ENCODE measurements around the gene CACNA2D2. TPM values are rescaled to one million over a fixed set of nuclear protein-coding genes. Genes with fewer than 3 reads are reported as not detected.

CACNA2D2 gene
- total RNA-seq, 2 donors from 2014 or later = 1.3 TPM

- DNase-seq = no peak
- ATAC-seq = no peak
- Histone ChIP-seq H3K27ac (no peak overlapping the region), H3K4me1 (no peaks in the 10 kb centered on the region), H3K27me3 (no peaks in the 10 kb centered on the region), H3K4me3 (no peak overlapping the region), H3K9me3 (no peaks in the 10 kb centered on the region), H3K36me3 (replicated peaks in 1 of 2; ENCODE audit: insufficient read depth in 1 of 2, low read depth in 2 of 2) (no peaks in the 10 kb centered on the region)
- no peak for TF ChIP-seq CTCF (IDR thresholded peaks at IDR 0.05)
- WGBS, 2 donors = 59 to 92% methylated on average over 2 to 5 of the region's 5 CpGs
- intact Hi-C loops (cut with DNase I) = no loop called here
Observed at GRCh38 chr3:50433954-50434353, 69.5 kb downstream of the CACNA2D2 start.

GRCh38 chr3:50430950-50431435 lies 72.4 kb downstream of the CACNA2D2 start:
- DNase-seq (no peak), ATAC-seq (no peak)
- Histone ChIP-seq H3K4me1 (no peaks in the 10 kb centered on the region), H3K27ac (no peak overlapping the region), H3K4me3 (no peak overlapping the region), H3K36me3 (replicated peaks in 1 of 2; ENCODE audit: insufficient read depth in 1 of 2, low read depth in 2 of 2) (no peaks in the 10 kb centered on the region), H3K27me3 (no peaks in the 10 kb centered on the region), H3K9me3 (no peaks in the 10 kb centered on the region)
- intact Hi-C loops (cut with DNase I) = no loop called here
- 50 to 61% methylated on average over 4 of the region's 4 CpGs for WGBS, 2 donors
- TF ChIP-seq CTCF (IDR thresholded peaks at IDR 0.05) (no peak), POLR2A (IDR thresholded peaks at IDR 0.05) (no peak)

- Histone ChIP-seq H3K36me3 (replicated peaks in 1 of 2; ENCODE audit: insufficient read depth in 1 of 2, low read depth in 2 of 2) (no peaks in the 10 kb centered on the region), H3K27ac (no peak overlapping the region), H3K4me3 (no peak overlapping the region), H3K27me3 (no peaks in the 10 kb centered on the region), H3K4me1 (no peaks in the 10 kb centered on the region), H3K9me3 (no peaks in the 10 kb centered on the region)
- WGBS, 2 donors = 75 to 76% methylated on average over 4 of the region's 4 CpGs
- intact Hi-C loops (cut with DNase I) = no loop called here
- TF ChIP-seq POLR2A (IDR thresholded peaks at IDR 0.05) = no peak
- no peak for TF ChIP-seq CTCF (IDR thresholded peaks at IDR 0.05)
- no peak for ATAC-seq
- DNase-seq = no peak
Observed at GRCh38 chr3:50430191-50430590, 73.2 kb downstream of the CACNA2D2 start.

- H3K27ac ChIP-seq = no peak overlapping the region
- H3K4me1 ChIP-seq = no peaks in the 10 kb centered on the region
- 65 to 69% methylated on average over 7 to 9 of the region's 9 CpGs for WGBS, 2 donors
- no peak for ATAC-seq
- no peaks in the 10 kb centered on the region for H3K27me3 ChIP-seq
- no peaks in the 10 kb centered on the region for H3K36me3 ChIP-seq (replicated peaks in 1 of 2; ENCODE audit: insufficient read depth in 1 of 2, low read depth in 2 of 2)
- intact Hi-C loops (cut with DNase I) = no loop called here
- no peak overlapping the region for H3K4me3 ChIP-seq
- DNase-seq = no peak
- H3K9me3 ChIP-seq = no peaks in the 10 kb centered on the region
- no peak for TF ChIP-seq CTCF (IDR thresholded peaks at IDR 0.05)
- no peak for TF ChIP-seq POLR2A (IDR thresholded peaks at IDR 0.05)
Observed at GRCh38 chr3:50428007-50428633, 75.3 kb downstream of the CACNA2D2 start.

- H3K4me1 ChIP-seq = no peaks in the 10 kb centered on the region
- H3K4me3 ChIP-seq = no peak overlapping the region
- no peak for DNase-seq
- no peaks in the 10 kb centered on the region for H3K36me3 ChIP-seq (replicated peaks in 1 of 2; ENCODE audit: insufficient read depth in 1 of 2, low read depth in 2 of 2)
- no peaks in the 10 kb centered on the region for H3K9me3 ChIP-seq
- no peak for ATAC-seq
- intact Hi-C loops (cut with DNase I) = no loop called here
- H3K27ac ChIP-seq = no peak overlapping the region
- no peak for TF ChIP-seq POLR2A (IDR thresholded peaks at IDR 0.05)
- TF ChIP-seq CTCF (IDR thresholded peaks at IDR 0.05) = no peak
- H3K27me3 ChIP-seq = no peaks in the 10 kb centered on the region
- WGBS, 2 donors = 87 to 92% methylated on average over 13 of the region's 13 CpGs
Observed at GRCh38 chr3:50427217-50427616, 76.2 kb downstream of the CACNA2D2 start.

All from body of pancreas (tissue), 4 donors.